ENCODE data around the gene PPFIBP1.

- TF ChIP-seq CTCF (IDR thresholded peaks at IDR 0.05) (no peak), EZH2 (IDR thresholded peaks at IDR 0.05; ENCODE audit: borderline replicate concordance, insufficient read depth, low read depth, low read length, poor library complexity, severe bottlenecking) (no peak)
Measured at GRCh38 chr12:27651201-27651600, 127.2 kb downstream of the PPFIBP1 start.
